NCI-H748 (cell line): Measurements from ENCODE around the gene SLC28A2.
"Not testable (repeated sequence)": the region's sequence is repeated elsewhere in the genome, so short reads cannot be mapped to it uniquely, and the experiment has no call there.

Experiments
- DNase-seq: peaks from one replicate; lab custom pipeline; 2025; ENCODE audit not compliant: unreplicated experiment; lab: John Stamatoyannopoulos, UW

SLC28A2 gene, protein sequence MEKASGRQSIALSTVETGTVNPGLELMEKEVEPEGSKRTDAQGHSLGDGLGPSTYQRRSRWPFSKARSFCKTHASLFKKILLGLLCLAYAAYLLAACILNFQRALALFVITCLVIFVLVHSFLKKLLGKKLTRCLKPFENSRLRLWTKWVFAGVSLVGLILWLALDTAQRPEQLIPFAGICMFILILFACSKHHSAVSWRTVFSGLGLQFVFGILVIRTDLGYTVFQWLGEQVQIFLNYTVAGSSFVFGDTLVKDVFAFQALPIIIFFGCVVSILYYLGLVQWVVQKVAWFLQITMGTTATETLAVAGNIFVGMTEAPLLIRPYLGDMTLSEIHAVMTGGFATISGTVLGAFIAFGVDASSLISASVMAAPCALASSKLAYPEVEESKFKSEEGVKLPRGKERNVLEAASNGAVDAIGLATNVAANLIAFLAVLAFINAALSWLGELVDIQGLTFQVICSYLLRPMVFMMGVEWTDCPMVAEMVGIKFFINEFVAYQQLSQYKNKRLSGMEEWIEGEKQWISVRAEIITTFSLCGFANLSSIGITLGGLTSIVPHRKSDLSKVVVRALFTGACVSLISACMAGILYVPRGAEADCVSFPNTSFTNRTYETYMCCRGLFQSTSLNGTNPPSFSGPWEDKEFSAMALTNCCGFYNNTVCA

GRCh38 chr15:45251888-45252287, at the start of gene SLC28A2:
Gene SLC28A2, plus strand, starts transcription at chr15:45252234. Its CDS starts 982 bp downstream, at chr15:45253216.
- no peak for DNase-seq

GRCh38 chr15:45203182-45203581, 48.9 kb upstream of the SLC28A2 start:
- no peak for DNase-seq

- DNase-seq = peak; percentile 74
Observed at GRCh38 chr15:45205192-45205591, 46.8 kb upstream of the SLC28A2 start.

DNA sequence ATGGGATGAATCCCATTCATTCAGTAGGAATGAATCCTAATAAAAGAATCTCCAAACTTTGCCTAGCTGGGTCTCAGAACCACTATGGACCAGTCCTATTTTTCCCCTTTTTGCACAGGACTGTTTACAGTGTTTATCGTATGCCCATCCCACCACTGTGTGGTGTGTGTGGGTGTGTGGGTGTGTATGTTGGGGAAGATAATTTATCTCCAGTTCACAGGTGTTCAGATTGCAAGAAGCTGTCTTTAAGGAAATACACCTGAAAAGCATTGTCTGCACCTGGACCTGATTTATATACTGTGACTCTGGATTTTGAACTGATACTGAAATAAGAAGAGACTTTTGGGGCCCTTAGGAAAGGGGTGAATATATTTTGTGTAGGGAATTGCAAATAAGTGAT, 39.5 kb upstream of the SLC28A2 start:
- DNase-seq = no peak

GRCh38 chr15:45221053-45221599, 30.9 kb upstream of the SLC28A2 start:
- DNase-seq = no peak

DNA sequence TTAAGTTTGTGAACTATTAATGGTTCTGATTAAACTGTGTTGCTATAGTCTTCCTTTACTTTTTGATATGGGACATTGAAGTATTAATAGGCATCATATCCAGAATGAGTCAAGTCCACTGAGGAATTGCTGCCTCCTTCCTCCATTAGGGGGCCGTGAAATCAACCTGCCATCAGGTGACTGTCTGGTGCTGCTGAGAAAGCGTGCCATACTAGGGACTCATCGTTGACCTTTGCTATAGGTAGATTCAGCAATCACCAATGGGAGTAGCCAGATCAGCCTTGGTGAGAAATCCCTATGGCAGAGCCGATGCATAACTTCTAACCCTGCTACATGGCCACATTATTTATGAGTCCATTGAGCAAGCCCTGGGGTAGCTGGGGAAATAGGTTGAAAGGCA, 30.1 kb upstream of the SLC28A2 start:
- DNase-seq = no peak

DNA sequence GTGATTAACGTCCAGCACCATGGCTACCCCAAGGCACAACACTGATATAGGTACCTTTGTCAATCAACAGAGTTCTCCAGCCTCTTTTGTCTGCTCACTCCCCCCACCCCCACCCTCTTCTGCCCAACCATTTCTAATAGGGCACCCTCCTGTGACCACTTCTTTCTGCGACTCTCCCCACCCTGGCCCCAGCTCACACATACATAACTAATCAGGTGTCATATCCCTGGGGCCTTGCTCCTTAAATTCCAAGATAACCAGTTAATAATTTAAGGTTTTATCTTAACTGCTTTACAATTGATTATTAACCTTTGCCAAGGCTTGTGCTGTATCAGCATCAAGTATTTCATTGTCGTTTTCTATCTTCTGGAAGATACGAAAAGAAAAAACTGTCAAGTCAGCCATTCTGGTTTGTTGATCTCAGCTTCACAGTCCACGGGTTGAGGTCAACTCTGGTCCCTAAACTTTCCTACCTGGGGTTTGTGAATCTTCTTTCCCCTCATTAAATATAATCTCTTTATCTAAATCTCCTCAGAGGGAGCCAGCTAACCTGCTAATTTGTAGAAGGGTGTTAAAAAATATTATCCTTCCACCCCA, 27.3 kb upstream of the SLC28A2 start:
- DNase-seq = no peak

DNA sequence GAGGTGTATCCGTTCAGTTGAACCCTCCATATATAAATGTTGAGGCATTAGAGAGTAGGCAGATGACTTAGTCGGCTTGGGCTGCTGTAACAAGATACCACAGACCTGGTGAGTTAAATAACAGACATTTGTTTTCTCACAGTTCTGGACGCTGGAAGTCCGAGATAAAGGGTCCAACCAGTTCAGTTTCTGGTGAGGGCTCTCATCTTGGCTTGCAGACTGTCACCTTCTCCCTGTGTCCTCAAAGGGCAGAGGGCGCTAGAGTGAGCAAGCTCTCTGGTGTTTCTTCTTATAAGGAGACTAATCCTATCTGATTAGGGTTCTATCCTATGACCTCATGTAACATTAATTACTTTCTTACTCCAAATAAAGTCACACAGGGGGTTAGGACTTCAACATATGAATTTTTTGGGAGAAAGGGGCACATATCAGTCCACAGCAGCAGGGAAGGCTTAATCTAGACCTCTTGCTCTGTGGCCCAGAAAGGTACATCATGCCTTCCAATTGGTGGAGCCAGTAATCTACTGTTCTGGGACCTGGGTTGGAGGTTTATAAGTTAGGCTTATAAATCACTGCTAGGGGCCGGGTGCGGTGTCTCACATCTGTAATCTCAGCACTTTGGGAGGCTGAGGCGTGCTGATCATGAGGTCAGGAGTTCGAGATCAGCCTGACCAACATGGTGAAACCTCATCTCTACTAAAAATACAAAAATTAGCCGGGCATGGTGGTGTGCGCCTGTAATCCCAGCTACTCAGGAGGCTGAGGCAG, 26.3 kb upstream of the SLC28A2 start:
- no peak for DNase-seq

GRCh38 chr15:45228931-45229330, 23.1 kb upstream of the SLC28A2 start:
- DNase-seq = no peak

- no peak for DNase-seq
Observed at GRCh38 chr15:45230245-45230965, 21.6 kb upstream of the SLC28A2 start.

DNA sequence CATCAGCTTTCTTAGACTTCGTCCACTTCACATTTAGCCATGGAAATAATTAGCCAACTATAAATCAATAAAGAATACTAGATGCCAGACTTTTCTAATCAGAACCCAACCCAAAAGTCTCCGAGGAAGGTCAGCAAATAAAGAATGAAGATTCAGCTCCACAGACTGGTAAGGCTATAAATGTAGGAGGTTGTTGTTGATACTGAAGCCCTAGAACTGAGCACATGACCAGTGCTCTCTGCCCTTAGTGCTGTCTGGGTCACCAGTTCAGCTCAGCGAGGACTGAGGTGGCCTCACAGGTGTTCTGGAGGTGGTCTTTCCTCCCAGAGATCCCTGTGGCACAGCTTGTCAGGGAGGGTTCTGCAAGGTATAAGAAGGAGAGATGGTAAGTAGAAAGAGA, 20.9 kb upstream of the SLC28A2 start:
- DNase-seq = no peak

DNA sequence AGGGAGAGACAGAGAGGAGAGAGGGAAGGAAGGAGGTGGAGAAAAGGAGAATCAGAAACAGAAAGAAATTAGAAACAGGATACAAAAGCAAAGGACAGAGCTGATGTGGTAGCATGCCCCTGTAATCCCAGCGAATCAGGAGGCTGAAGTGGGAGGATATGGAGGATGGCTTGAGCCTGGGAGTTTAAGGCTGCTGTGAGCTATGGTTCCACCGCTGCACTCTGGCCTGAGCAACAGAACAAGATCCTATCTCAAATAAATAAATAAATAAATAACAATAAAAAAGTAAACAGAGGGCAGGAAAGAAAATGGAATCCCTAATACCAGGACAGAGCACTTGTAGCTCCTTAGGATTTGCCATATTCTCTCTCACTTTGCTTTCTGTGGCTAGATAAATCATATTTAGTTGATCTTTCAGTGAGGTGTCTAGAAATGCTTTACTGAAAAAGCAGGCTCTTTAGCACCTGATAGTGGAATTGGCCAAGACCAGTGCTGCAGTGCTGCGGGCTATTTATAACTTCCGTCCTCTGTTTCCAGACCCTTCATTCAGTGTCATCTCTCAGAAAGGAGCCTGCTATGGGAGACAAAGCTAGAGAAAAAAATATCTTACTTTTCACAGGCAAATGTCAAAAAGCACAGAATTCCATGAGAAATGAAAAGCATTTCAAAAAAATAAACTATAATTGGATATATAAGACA, 20.0 kb upstream of the SLC28A2 start:
- no peak for DNase-seq

DNA sequence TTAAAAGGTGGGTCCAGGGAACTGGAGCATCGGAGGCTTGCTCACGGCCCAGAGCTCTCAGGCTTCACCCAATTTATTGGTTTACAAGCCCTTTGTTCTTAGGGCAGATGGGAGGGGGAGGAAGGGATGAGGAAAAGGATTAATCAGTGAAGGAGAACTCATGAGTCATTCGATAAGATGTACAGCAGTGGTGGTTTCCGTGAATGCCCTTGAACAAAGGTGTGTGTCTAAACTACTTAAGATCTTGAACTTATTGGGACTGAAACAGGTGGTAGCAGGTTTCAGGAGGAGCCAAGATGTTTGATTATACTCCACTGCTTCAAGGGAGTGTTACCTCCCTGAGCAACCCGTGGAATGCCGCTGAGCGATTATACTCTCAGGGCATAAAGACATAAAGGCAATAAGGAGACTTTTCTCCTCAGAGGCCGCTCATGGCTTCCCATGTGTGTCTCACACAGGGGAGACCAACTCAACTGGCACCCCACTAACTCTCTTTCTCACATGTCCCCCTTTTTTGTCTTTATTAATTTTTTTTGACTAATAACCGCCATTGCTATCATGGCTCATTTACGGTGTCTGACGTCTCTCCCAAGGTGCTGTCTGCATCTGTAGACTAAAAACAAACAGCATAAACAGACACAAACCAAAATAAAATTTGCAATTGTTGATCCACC, 17.3 kb upstream of the SLC28A2 start:
- no peak for DNase-seq

DNA sequence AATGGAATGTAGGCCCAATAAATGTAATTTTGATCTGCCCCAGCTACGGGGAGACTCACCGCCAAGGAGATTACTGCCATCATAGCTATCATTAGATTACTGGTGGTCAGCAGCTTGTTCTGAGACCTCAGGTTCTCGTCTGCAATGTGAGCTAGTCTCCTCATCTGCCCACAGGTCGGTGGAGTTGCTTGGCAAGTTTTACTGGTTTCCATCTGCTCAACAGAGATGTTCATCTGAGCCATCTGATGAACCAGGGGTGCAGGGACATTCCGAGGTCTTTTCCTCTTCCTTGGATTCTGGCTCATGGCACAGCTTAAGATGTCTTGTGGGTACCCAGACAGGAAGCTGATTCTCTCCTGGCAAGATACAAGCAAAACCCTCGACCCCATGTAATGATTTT, 15.2 kb upstream of the SLC28A2 start:
- DNase-seq = peak; percentile 84

GRCh38 chr15:45242289-45242688, 9.7 kb upstream of the SLC28A2 start:
- DNase-seq = no peak

GRCh38 chr15:45249125-45249780, 2.8 kb upstream of the SLC28A2 start:
- peak; percentile 9 for DNase-seq

DNA sequence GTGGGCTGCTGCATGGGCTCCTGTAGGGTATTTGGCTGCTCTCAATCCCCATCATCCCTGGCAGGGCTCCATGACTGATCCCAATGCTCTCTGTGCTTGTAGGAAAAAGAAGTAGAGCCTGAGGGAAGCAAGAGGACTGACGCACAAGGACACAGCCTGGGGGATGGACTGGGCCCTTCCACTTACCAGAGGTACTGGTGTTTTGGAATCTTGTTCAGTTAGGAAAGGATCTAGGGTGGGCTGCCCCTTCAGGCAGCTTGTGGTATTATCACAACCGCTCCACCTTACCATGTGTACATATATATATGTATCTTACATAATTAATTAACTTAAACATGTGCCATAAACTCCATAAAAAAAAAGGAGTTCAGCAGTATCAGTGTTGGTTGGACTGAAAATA, 1.3 kb downstream of the SLC28A2 start:
- DNase-seq = no peak

GRCh38 chr15:45254405-45254804, 2.4 kb downstream of the SLC28A2 start:
- DNase-seq = no peak

GRCh38 chr15:45254824-45255223, 2.8 kb downstream of the SLC28A2 start:
- not testable (repeated sequence) for DNase-seq
